HCT116 (cell line): ENCODE results near the gene SIK3. TPM values are rescaled to one million over a fixed set of nuclear protein-coding genes. Genes with fewer than 3 reads are reported as not detected.

ENCODE experiments used
- ATAC-seq: fragments of 200-7000 bp; cut with Tn5 transposase; 2 replicates; pipeline ENCODE4 v1.9.1; 2020; ENCODE audit warnings: mild to moderate bottlenecking, moderate library complexity
- BruUV-seq: library from RNA; stranded (reverse); fragments of 400-500 nt; replicated peaks from 2 replicates; lab custom pipeline; 2021; lab: Mats Ljungman, UMichigan
- CTCF ChIA-PET: fragments of 300-600 bp; sonication (Branson Sonifier 250); formaldehyde crosslinking; loops from one replicate; lab custom pipeline; 2021; ENCODE audit warnings: antibody characterized with exemption; lab: Charles Lee
- POLR2A ChIA-PET: fragments of 300-600, 350-600 bp; sonication (Branson Sonifier 250); formaldehyde crosslinking; loops from one replicate; lab custom pipeline; 2021; ENCODE audit warnings: antibody characterized with exemption; lab: Charles Lee
- RAD21 ChIA-PET, 2 experiments: fragments of 300-600 bp; sonication (Branson Sonifier 250); formaldehyde crosslinking; loops; one replicate each; lab custom pipeline; 2023; ENCODE audit warnings: low total read pairs in 2 of 2; ENCODE audit not compliant: uncharacterized antibody in 2 of 2, unreplicated experiment in 2 of 2, low non-redundant PET in 1 of 2; lab: Charles Lee
- DNase-seq: peaks from one replicate; pipeline ENCODE4 v3.0.0-alpha.2; 2010; ENCODE audit warnings: low read depth, low spot score
- H2AFZ ChIP-seq: fragments of 200-600 bp; shearing (Covaris generic), sonication (generic); 2 replicates; pipeline ENCODE4 v1.6.1; 2017; ENCODE audit warnings: low read depth, mixed run types, mixed read lengths, antibody characterized with exemption, low read length; ENCODE audit not compliant: poor library complexity, severe bottlenecking
- H3K27ac ChIP-seq: 2 replicates; pipeline ENCODE4 v1.5.1; 2012; ENCODE audit warnings: low read depth, low read length
- H3K27me3 ChIP-seq: fragments of 200-600 bp; sonication (generic); 2 replicates; pipeline ENCODE4 v1.6.1; 2016; ENCODE audit warnings: mixed run types, low read length, mixed read lengths; ENCODE audit not compliant: insufficient read depth
- H3K36me3 ChIP-seq, 2 experiments: fragments of 200-500 bp in 1 of 2; fragments of 200-600 bp in 1 of 2; sonication (Bioruptor generic) in 1 of 2; sonication (generic) in 1 of 2; 2 replicates each; pipeline versions ENCODE4 v1.5.1 to v1.6.1; 2014 to 2016; ENCODE audit warnings: low read length in 2 of 2, inconsistent platforms in 1 of 2, mixed read lengths in 1 of 2, mixed run types in 1 of 2; ENCODE audit not compliant: insufficient read depth in 2 of 2, control insufficient read depth in 1 of 2
- H3K4me1 ChIP-seq, 2 experiments: fragments of 200-600 bp in 1 of 2; sonication (generic) in 1 of 2; 2 replicates each; pipeline versions ENCODE4 v1.5.1 to v1.6.1; 2012 to 2017; ENCODE audit warnings: low read length in 2 of 2, inconsistent platforms in 1 of 2, mild to moderate bottlenecking in 1 of 2, mixed read lengths in 1 of 2, mixed run types in 1 of 2, moderate library complexity in 1 of 2; ENCODE audit not compliant: insufficient read depth in 2 of 2, control insufficient read depth in 1 of 2
- H3K4me2 ChIP-seq: fragments of 200-600 bp; sonication (generic); 2 replicates; pipeline ENCODE4 v1.6.1; 2017; ENCODE audit warnings: mixed run types, low read length, mixed read lengths
- H3K4me3 ChIP-seq, 2 experiments: fragments of 200-600 bp in 1 of 2; sonication (generic) in 1 of 2; replicated peaks in 1 of 2; 2 replicates each; pipeline ENCODE4 v1.5.1; 2011 to 2016; ENCODE audit warnings: low read length in 2 of 2, control low read depth in 1 of 2, low read depth in 1 of 2, mild to moderate bottlenecking in 1 of 2, mixed read lengths in 1 of 2, mixed run types in 1 of 2
- H3K79me2 ChIP-seq: fragments of 200-600 bp; sonication (generic); 2 replicates; pipeline ENCODE4 v1.6.1; 2017; ENCODE audit warnings: mild to moderate bottlenecking, mixed run types, low read length, moderate library complexity, mixed read lengths; ENCODE audit not compliant: insufficient read depth
- H3K9ac ChIP-seq: fragments of 200-600 bp; sonication (generic); 2 replicates; pipeline ENCODE4 v1.6.1; 2016; ENCODE audit warnings: low read length, mixed read lengths
- H3K9me2 ChIP-seq: fragments of 200-600 bp; sonication (generic), shearing (Covaris generic); 2 replicates; pipeline ENCODE4 v1.6.1; 2017; ENCODE audit warnings: mixed run types, mild to moderate bottlenecking, moderate library complexity; ENCODE audit not compliant: insufficient read depth
- H3K9me3 ChIP-seq, 2 experiments: fragments of 200-500 bp in 1 of 2; fragments of 200-600 bp in 1 of 2; sonication (Bioruptor generic) in 1 of 2; sonication (generic) in 1 of 2; 2 replicates each; pipeline ENCODE4 v1.6.1; 2014 to 2017; ENCODE audit warnings: low read length in 2 of 2, mixed read lengths in 2 of 2, inconsistent platforms in 1 of 2, low read depth in 1 of 2, mild to moderate bottlenecking in 1 of 2, mixed run types in 1 of 2, moderate library complexity in 1 of 2; ENCODE audit not compliant: control insufficient read depth in 1 of 2, insufficient read depth in 1 of 2
- H4K20me1 ChIP-seq: fragments of 200-600 bp; sonication (generic), shearing (Covaris generic); 2 replicates; pipeline ENCODE4 v1.6.1; 2017; ENCODE audit warnings: mixed run types, mild to moderate bottlenecking, moderate library complexity; ENCODE audit not compliant: insufficient read depth
- CBX3 ChIP-seq: IDR thresholded peaks from 2 replicates; pipeline ENCODE4 v1.6.1; 2012; ENCODE audit warnings: low read depth
- CEBPB ChIP-seq: IDR thresholded peaks from 2 replicates; pipeline ENCODE4 v1.6.1; 2012; ENCODE audit warnings: low read depth
- EZH2 ChIP-seq: fragments of 200-600 bp; sonication (generic); IDR thresholded peaks from 2 replicates; pipeline ENCODE4 v1.6.1; 2017; ENCODE audit warnings: antibody characterized with exemption, mixed run types
- FOSL1 ChIP-seq: IDR thresholded peaks from 2 replicates; pipeline ENCODE4 v1.6.1; 2012; ENCODE audit warnings: low read depth
- JUND ChIP-seq: IDR thresholded peaks from 2 replicates; pipeline ENCODE4 v1.6.1; 2012
- POLR2A ChIP-seq: IDR thresholded peaks from 2 replicates; pipeline ENCODE4 v1.7.0; 2011; ENCODE audit warnings: borderline replicate concordance; ENCODE audit not compliant: insufficient read depth, insufficient read length; ENCODE audit errors: extremely low read depth
- POLR2AphosphoS5 ChIP-seq: IDR thresholded peaks from 2 replicates; pipeline ENCODE4 v1.6.1; 2011; ENCODE audit warnings: mild to moderate bottlenecking, low read depth, low read length, moderate library complexity
- RAD21 ChIP-seq: IDR thresholded peaks from 2 replicates; pipeline ENCODE4 v1.6.1; 2012; ENCODE audit warnings: low read depth, mild to moderate bottlenecking
- SIN3A ChIP-seq: IDR thresholded peaks from 2 replicates; pipeline ENCODE4 v1.6.1; 2012; ENCODE audit warnings: low read depth
- SRF ChIP-seq: IDR thresholded peaks from 2 replicates; pipeline ENCODE4 v1.6.1; 2012; ENCODE audit warnings: low read depth
- YY1 ChIP-seq: IDR thresholded peaks from 2 replicates; pipeline ENCODE4 v1.6.1; 2011; ENCODE audit warnings: low read length, low read depth, moderate library complexity, mild to moderate bottlenecking; ENCODE audit not compliant: insufficient replicate concordance; ENCODE audit errors: extremely low read depth
- ZFX ChIP-seq: fragments of 450-650 bp; IDR thresholded peaks from 2 replicates; pipeline ENCODE4 v1.6.1; 2017
- ZNF274 ChIP-seq: fragments of 200-500 bp; sonication (Bioruptor generic); IDR thresholded peaks from 2 replicates; pipeline ENCODE4 v1.6.1; 2014; ENCODE audit warnings: mild to moderate bottlenecking, low read depth, low read length, inconsistent platforms
- intact Hi-C: fragments of 100-400 bp; cut with micrococcal nuclease; formaldehyde crosslinking; loops from 2 replicates; pipeline ENCODE4 v1.10.0; 2022
- total RNA-seq: library from RNA; stranded (reverse); gene quantifications from one replicate; pipeline ENCODE4 v1.2.1, GENCODE V29; 2021; ENCODE audit not compliant: unreplicated experiment
- TF ChIP-seq, protein P1 (sequence below): IDR thresholded peaks from 2 replicates; pipeline ENCODE4 v1.6.1; 2012; ENCODE audit warnings: low read depth

The SIK3 gene
- total RNA-seq, 1 experiment from 2014 or later: 21.0 TPM

DNA sequence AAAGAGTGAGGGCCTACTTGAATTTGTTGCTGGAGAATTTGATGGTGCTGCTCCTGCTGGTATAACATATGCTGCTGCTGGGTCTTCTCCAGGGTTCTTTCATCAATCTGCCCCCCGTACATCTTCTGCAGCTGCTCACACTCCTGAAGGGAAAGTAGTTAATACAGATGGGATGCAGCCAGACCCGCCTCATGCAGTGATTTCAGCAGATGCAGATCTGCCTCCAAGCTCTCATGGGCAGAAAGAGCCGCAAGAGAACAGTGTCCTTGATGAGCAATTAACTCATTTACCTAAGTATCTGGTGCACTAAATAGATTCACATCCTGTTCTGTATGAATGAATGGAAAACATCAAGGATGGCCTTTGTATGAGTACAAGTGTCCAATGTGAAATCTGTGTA is 236.0 kb downstream of the SIK3 start:
- H3K9me3 ChIP-seq: no peaks in the 10 kb centered on the region
- H3K27me3 ChIP-seq: no peaks in the 10 kb centered on the region
- H3K4me2 ChIP-seq: no peak overlapping the region
- H4K20me1 ChIP-seq: no peaks in the 10 kb centered on the region
- no peak overlapping the region for H3K4me3 ChIP-seq
- H3K9me2 ChIP-seq: no peaks in the 10 kb centered on the region
- intact Hi-C loops: no loop called here
- POLR2A ChIA-PET: no interaction called here
- H3K4me1 ChIP-seq: no peaks in the 10 kb centered on the region
- ATAC-seq: no peak
- H3K27ac ChIP-seq: no peak overlapping the region
- DNase-seq: no peak
- peaks cover 0 to 4% of the 10 kb centered on the region in 2 experiments; a peak in 1 of 4 replicates for H3K36me3 ChIP-seq
- TF ChIP-seq ZNF274 (no peak), CEBPB (no peak), YY1 (no peak), SRF (no peak), CBX3 (no peak), EZH2 (no peak), SIN3A (no peak)
- CTCF ChIA-PET: no interaction called here
- H2AFZ ChIP-seq: no peak overlapping the region
- H3K79me2 ChIP-seq: no peaks in the 10 kb centered on the region
- H3K9ac ChIP-seq: no peak overlapping the region
- BruUV-seq: no TSS peak
- RAD21 ChIA-PET: no interaction called here

GRCh38 chr11:116861539-116861938 is 236.7 kb downstream of the SIK3 start:
- no peaks in the 10 kb centered on the region; a peak in 1 of 4 replicates for H3K36me3 ChIP-seq
- H3K27ac ChIP-seq: no peak overlapping the region
- ATAC-seq: no peak
- no peak overlapping the region for H3K4me3 ChIP-seq
- RAD21 ChIA-PET: no interaction called here
- H2AFZ ChIP-seq: no peak overlapping the region
- intact Hi-C loops: no loop called here
- H3K79me2 ChIP-seq: no peaks in the 10 kb centered on the region
- H3K9me3 ChIP-seq: no peaks in the 10 kb centered on the region
- CTCF ChIA-PET: no interaction called here
- no peaks in the 10 kb centered on the region for H3K9me2 ChIP-seq
- TF ChIP-seq FOSL1 (no peak), CEBPB (no peak), JUND (no peak), POLR2A (no peak), SRF (no peak), EZH2 (no peak), RAD21 (no peak), ZFX (no peak), POLR2AphosphoS5 (no peak)
- TF ChIP-seq, protein P1, sequence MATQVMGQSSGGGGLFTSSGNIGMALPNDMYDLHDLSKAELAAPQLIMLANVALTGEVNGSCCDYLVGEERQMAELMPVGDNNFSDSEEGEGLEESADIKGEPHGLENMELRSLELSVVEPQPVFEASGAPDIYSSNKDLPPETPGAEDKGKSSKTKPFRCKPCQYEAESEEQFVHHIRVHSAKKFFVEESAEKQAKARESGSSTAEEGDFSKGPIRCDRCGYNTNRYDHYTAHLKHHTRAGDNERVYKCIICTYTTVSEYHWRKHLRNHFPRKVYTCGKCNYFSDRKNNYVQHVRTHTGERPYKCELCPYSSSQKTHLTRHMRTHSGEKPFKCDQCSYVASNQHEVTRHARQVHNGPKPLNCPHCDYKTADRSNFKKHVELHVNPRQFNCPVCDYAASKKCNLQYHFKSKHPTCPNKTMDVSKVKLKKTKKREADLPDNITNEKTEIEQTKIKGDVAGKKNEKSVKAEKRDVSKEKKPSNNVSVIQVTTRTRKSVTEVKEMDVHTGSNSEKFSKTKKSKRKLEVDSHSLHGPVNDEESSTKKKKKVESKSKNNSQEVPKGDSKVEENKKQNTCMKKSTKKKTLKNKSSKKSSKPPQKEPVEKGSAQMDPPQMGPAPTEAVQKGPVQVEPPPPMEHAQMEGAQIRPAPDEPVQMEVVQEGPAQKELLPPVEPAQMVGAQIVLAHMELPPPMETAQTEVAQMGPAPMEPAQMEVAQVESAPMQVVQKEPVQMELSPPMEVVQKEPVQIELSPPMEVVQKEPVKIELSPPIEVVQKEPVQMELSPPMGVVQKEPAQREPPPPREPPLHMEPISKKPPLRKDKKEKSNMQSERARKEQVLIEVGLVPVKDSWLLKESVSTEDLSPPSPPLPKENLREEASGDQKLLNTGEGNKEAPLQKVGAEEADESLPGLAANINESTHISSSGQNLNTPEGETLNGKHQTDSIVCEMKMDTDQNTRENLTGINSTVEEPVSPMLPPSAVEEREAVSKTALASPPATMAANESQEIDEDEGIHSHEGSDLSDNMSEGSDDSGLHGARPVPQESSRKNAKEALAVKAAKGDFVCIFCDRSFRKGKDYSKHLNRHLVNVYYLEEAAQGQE: no peak
- POLR2A ChIA-PET: no interaction called here
- DNase-seq: no peak
- H3K4me2 ChIP-seq: no peak overlapping the region
- no TSS peak for BruUV-seq
- no peak overlapping the region for H3K9ac ChIP-seq
- no peaks in the 10 kb centered on the region for H3K4me1 ChIP-seq
- H3K27me3 ChIP-seq: no peaks in the 10 kb centered on the region
- no peaks in the 10 kb centered on the region for H4K20me1 ChIP-seq
